ENCODE measurements around the gene DDX20.

DDX20 gene

GRCh38 chr1:111776391-111776790 is 20.7 kb downstream of the DDX20 start:
- H3K9me3 ChIP-seq (ENCODE audit: severe bottlenecking) = no peaks in the 10 kb centered on the region
- H3K4me1 ChIP-seq (ENCODE audit: insufficient read depth, poor library complexity, severe bottlenecking) = no peaks in the 10 kb centered on the region
- no peak for DNase-seq (ENCODE audit: low spot score)
- H3K4me3 ChIP-seq (ENCODE audit: severe bottlenecking) = no peak overlapping the region
- H3K27me3 ChIP-seq (ENCODE audit: insufficient read depth, poor library complexity, severe bottlenecking) = no peaks in the 10 kb centered on the region
- no peak for ATAC-seq (ENCODE audit: low read depth)
- no peak overlapping the region for H3K27ac ChIP-seq (ENCODE audit: poor library complexity, severe bottlenecking)
- TF ChIP-seq CTCF (IDR thresholded peaks at IDR 0.05; ENCODE audit: poor library complexity, severe bottlenecking) = no peak
- H3K36me3 ChIP-seq (ENCODE audit: low read depth) = no peaks in the 10 kb centered on the region

GRCh38 chr1:111776861-111777260 is 21.2 kb downstream of the DDX20 start:
- DNase-seq (ENCODE audit: low spot score) = no peak
- no peak overlapping the region for H3K4me3 ChIP-seq (ENCODE audit: severe bottlenecking)
- no peaks in the 10 kb centered on the region for H3K27me3 ChIP-seq (ENCODE audit: insufficient read depth, poor library complexity, severe bottlenecking)
- TF ChIP-seq CTCF (IDR thresholded peaks at IDR 0.05; ENCODE audit: poor library complexity, severe bottlenecking) = no peak
- no peak overlapping the region for H3K27ac ChIP-seq (ENCODE audit: poor library complexity, severe bottlenecking)
- H3K36me3 ChIP-seq (ENCODE audit: low read depth) = no peaks in the 10 kb centered on the region
- H3K9me3 ChIP-seq (ENCODE audit: severe bottlenecking) = no peaks in the 10 kb centered on the region
- H3K4me1 ChIP-seq (ENCODE audit: insufficient read depth, poor library complexity, severe bottlenecking) = no peaks in the 10 kb centered on the region
- ATAC-seq (ENCODE audit: low read depth) = no peak

GRCh38 chr1:111777301-111777700 is 21.6 kb downstream of the DDX20 start:
- no peak overlapping the region for H3K4me3 ChIP-seq (ENCODE audit: severe bottlenecking)
- H3K27ac ChIP-seq (ENCODE audit: poor library complexity, severe bottlenecking) = no peak overlapping the region
- no peak for TF ChIP-seq CTCF (IDR thresholded peaks at IDR 0.05; ENCODE audit: poor library complexity, severe bottlenecking)
- no peaks in the 10 kb centered on the region for H3K4me1 ChIP-seq (ENCODE audit: insufficient read depth, poor library complexity, severe bottlenecking)
- no peaks in the 10 kb centered on the region for H3K27me3 ChIP-seq (ENCODE audit: insufficient read depth, poor library complexity, severe bottlenecking)
- no peaks in the 10 kb centered on the region for H3K9me3 ChIP-seq (ENCODE audit: severe bottlenecking)
- H3K36me3 ChIP-seq (ENCODE audit: low read depth) = no peaks in the 10 kb centered on the region
- ATAC-seq (ENCODE audit: low read depth) (no peak), DNase-seq (ENCODE audit: low spot score) (no peak)

GRCh38 chr1:111778066-111778465 is 22.4 kb downstream of the DDX20 start:
- no peaks in the 10 kb centered on the region for H3K36me3 ChIP-seq (ENCODE audit: low read depth)
- H3K27me3 ChIP-seq (ENCODE audit: insufficient read depth, poor library complexity, severe bottlenecking) = no peaks in the 10 kb centered on the region
- DNase-seq (ENCODE audit: low spot score) (no peak), ATAC-seq (ENCODE audit: low read depth) (no peak)
- TF ChIP-seq CTCF (IDR thresholded peaks at IDR 0.05; ENCODE audit: poor library complexity, severe bottlenecking) = no peak
- H3K9me3 ChIP-seq (ENCODE audit: severe bottlenecking) = no peaks in the 10 kb centered on the region
- H3K4me1 ChIP-seq (ENCODE audit: insufficient read depth, poor library complexity, severe bottlenecking) = no peaks in the 10 kb centered on the region
- H3K27ac ChIP-seq (ENCODE audit: poor library complexity, severe bottlenecking) = no peak overlapping the region
- no peak overlapping the region for H3K4me3 ChIP-seq (ENCODE audit: severe bottlenecking)

GRCh38 chr1:111778541-111779051 is 22.9 kb downstream of the DDX20 start:
- DNase-seq (ENCODE audit: low spot score) = no peak

More at GRCh38 chr1:111778541-111779051, 22.9 kb downstream of the DDX20 start:
- Histone ChIP-seq H3K27ac (ENCODE audit: poor library complexity, severe bottlenecking) (no peak overlapping the region), H3K27me3 (ENCODE audit: insufficient read depth, poor library complexity, severe bottlenecking) (no peaks in the 10 kb centered on the region), H3K4me1 (ENCODE audit: insufficient read depth, poor library complexity, severe bottlenecking) (no peaks in the 10 kb centered on the region), H3K9me3 (ENCODE audit: severe bottlenecking) (no peaks in the 10 kb centered on the region), H3K4me3 (ENCODE audit: severe bottlenecking) (no peak overlapping the region), H3K36me3 (ENCODE audit: low read depth) (no peaks in the 10 kb centered on the region)
- TF ChIP-seq CTCF (IDR thresholded peaks at IDR 0.05; ENCODE audit: poor library complexity, severe bottlenecking) = no peak
- ATAC-seq (ENCODE audit: low read depth) = no peak

Measured in RWPE2 (cell line).